ENCODE measurements around the gene FAIM2. TPM values are rescaled to one million over a fixed set of nuclear protein-coding genes. Genes with fewer than 3 reads are reported as not detected.

FAIM2 gene
- 1 to 10 TPM in 1 of 4 donors, under 1 TPM in 1, not detected in 2; 0.13 to 1.1 TPM for total RNA-seq

GRCh38 chr12:49903700-49904423, at the start of gene FAIM2:
FAIM2 (minus strand) TSS chr12:49903900; CDS start chr12:49903792, 108 bp downstream.
- Histone ChIP-seq H3K4me1 (no peaks in the 10 kb centered on the region), H3K27me3 (peaks cover 18 to 21% (median 20%) of the 10 kb centered on the region in 3 donors), H3K36me3 (no peaks in the 10 kb centered on the region), H3K4me3 (peak within 1 kb of the TSS; percentile 4 to 46 (median 34)), H3K9me3 (no peaks in the 10 kb centered on the region), H3K27ac (no peak within 1 kb of the TSS)
- intact Hi-C loops (cut with DNase I; ENCODE audit: low total_unique reads): no loop called here
- no peak for TF ChIP-seq CTCF (IDR thresholded peaks at IDR 0.05 in 4 of 5, conservative IDR thresholded peaks at IDR 0.05 in 1 of 5)
- TF ChIP-seq POLR2A (IDR thresholded peaks at IDR 0.05): no peak
- in situ Hi-C loops (cut with MboI; ENCODE audit: low sequenced_read_pairs in 4 of 4): no loop called here
- DNase-seq (peak in 1 of 2 donors; percentile 38), ATAC-seq (peak; percentile 31 to 65)

GRCh38 chr12:49953151-49953550, 49.5 kb upstream of the FAIM2 start:
- in situ Hi-C loops (cut with MboI; ENCODE audit: low sequenced_read_pairs in 4 of 4) (no loop called here), intact Hi-C loops (cut with DNase I; ENCODE audit: low total_unique reads) (no loop called here)
- no peak for DNase-seq
- TF ChIP-seq CTCF (IDR thresholded peaks at IDR 0.05 in 4 of 5, conservative IDR thresholded peaks at IDR 0.05 in 1 of 5) (no peak), POLR2A (IDR thresholded peaks at IDR 0.05) (no peak)
- Histone ChIP-seq H3K9me3 (no peaks in the 10 kb centered on the region), H3K4me3 (no peak overlapping the region), H3K27me3 (peaks cover 11 to 24% (median 12%) of the 10 kb centered on the region in 3 donors), H3K27ac (no peak overlapping the region), H3K4me1 (no peaks in the 10 kb centered on the region), H3K36me3 (no peaks in the 10 kb centered on the region)
- no peak for ATAC-seq

- peaks cover 11 to 24% (median 12%) of the 10 kb centered on the region in 3 donors for H3K27me3 ChIP-seq
- TF ChIP-seq CTCF (IDR thresholded peaks at IDR 0.05 in 4 of 5, conservative IDR thresholded peaks at IDR 0.05 in 1 of 5) (no peak), POLR2A (IDR thresholded peaks at IDR 0.05) (no peak)
- H3K9me3 ChIP-seq: no peaks in the 10 kb centered on the region
- no peaks in the 10 kb centered on the region for H3K36me3 ChIP-seq
- DNase-seq (no peak), ATAC-seq (no peak)
- no peak overlapping the region for H3K27ac ChIP-seq
- H3K4me3 ChIP-seq: no peak overlapping the region
- intact Hi-C loops (cut with DNase I; ENCODE audit: low total_unique reads): no loop called here
- in situ Hi-C loops (cut with MboI; ENCODE audit: low sequenced_read_pairs in 4 of 4): no loop called here
- H3K4me1 ChIP-seq: no peaks in the 10 kb centered on the region
Observed at GRCh38 chr12:49952391-49953055, 48.8 kb upstream of the FAIM2 start.

GRCh38 chr12:49951411-49952240, 47.9 kb upstream of the FAIM2 start:
- DNase-seq (no peak), ATAC-seq (no peak)
- H3K4me1 ChIP-seq: no peaks in the 10 kb centered on the region
- H3K36me3 ChIP-seq: no peaks in the 10 kb centered on the region
- H3K27me3 ChIP-seq: peaks cover 11 to 24% (median 12%) of the 10 kb centered on the region in 3 donors
- no peak overlapping the region for H3K4me3 ChIP-seq
- intact Hi-C loops (cut with DNase I; ENCODE audit: low total_unique reads): no loop called here
- no peaks in the 10 kb centered on the region for H3K9me3 ChIP-seq
- TF ChIP-seq CTCF (IDR thresholded peaks at IDR 0.05 in 4 of 5, conservative IDR thresholded peaks at IDR 0.05 in 1 of 5) (no peak), POLR2A (IDR thresholded peaks at IDR 0.05) (no peak)
- no peak overlapping the region for H3K27ac ChIP-seq
- in situ Hi-C loops (cut with MboI; ENCODE audit: low sequenced_read_pairs in 4 of 4): no loop called here
